Glomerular endothelial cell (primary cell): ENCODE data around the gene ASPHD1. TPM values are rescaled to one million over a fixed set of nuclear protein-coding genes. Genes with fewer than 3 reads are reported as not detected.
"Not testable (repeated sequence)": the region's sequence is repeated elsewhere in the genome, so short reads cannot be mapped to it uniquely, and the experiment has no call there.

Experiments used
- DNase-seq: peaks from one replicate; pipeline ENCODE4 v3.0.0-alpha.2; 2011; ENCODE audit warnings: low read depth, low spot score; ENCODE audit errors: extremely low read depth
- total RNA-seq: library from RNA; depleted of rRNA; stranded (reverse); fragments of >200 nt; gene quantifications from 2 replicates; pipeline ENCODE4 v1.2.3, GENCODE V29; 2015

ASPHD1 gene
- total RNA-seq, 1 donor from 2014 or later, result 4.4 TPM

DNA sequence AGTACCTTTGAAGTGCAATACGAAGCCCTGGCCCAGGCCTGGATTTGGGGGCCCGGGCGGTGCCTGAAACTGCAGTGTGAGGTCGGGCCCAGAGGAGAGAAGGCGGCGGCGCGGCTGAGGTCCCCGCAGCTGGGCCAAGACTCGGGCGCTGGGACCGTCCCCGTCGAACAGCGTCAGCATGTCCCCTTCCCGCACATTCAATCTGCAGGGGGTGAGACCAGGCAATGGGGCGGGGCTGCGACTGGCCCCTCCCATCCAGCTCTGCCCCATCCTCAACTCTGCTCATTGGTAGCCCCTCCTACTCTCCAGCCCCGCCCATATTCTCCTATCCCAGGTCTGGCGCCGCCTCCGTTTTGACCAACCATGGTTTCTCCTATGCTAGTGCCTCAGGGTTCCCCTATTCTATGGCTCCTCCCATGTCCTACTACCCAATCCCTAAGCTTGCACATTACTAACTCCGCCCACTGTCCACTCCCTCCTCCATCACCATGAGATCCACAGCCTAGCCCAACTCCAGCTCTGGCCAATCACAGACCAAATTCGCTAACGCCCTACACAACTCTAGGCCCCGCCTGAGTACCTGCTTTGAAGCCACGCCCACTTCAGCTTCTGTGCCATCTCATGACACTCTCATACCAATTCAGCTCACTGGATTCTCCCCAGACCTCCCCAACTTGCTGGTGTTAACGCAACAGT lies 22.9 kb upstream of the ASPHD1 start:
- no peak for DNase-seq

- no peak for DNase-seq
Measured at GRCh38 chr16:29878172-29878571, 22.1 kb upstream of the ASPHD1 start.

DNA sequence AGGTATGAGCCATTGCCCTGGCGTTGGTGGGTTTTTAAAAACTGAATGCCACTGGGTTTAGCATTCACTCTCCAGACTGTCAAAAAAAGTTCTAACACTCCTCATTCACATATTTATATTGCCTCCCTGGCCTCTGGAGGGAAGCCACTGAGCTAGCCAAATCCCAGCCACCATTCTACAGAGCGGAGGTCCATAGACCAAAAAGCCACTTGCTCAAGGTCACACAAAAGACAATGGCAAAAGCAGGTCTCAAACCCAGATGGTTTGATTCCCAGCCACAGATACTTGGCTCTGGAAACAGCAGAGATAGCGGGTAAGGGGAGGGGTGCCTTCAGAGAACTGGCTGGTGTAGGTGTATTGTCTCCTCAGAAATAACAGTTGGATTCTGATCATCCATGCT lies 19.2 kb upstream of the ASPHD1 start:
- no peak for DNase-seq

GRCh38 chr16:29883987-29884386 lies 16.3 kb upstream of the ASPHD1 start:
- DNase-seq, result no peak

DNA sequence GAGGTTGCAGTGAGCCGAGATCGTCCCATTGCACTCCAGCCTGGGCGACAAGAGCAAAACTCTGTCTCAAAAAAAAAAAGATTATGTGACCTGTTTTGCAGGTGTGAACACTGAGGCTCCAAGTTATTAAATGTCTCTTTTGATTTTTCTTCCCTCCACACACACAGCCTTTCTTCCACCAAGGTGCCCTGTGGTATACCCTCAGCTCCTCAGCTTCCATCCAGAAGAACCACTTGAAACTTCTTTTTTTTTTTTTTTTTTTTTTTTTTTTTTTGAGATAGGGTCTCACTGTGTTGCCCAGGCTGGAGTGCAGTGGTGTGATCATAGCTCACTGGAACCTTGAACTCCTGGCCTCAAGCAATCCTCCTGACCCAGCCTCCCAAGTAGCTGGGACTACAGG lies 10.9 kb upstream of the ASPHD1 start:
- not testable (repeated sequence) for DNase-seq

DNA sequence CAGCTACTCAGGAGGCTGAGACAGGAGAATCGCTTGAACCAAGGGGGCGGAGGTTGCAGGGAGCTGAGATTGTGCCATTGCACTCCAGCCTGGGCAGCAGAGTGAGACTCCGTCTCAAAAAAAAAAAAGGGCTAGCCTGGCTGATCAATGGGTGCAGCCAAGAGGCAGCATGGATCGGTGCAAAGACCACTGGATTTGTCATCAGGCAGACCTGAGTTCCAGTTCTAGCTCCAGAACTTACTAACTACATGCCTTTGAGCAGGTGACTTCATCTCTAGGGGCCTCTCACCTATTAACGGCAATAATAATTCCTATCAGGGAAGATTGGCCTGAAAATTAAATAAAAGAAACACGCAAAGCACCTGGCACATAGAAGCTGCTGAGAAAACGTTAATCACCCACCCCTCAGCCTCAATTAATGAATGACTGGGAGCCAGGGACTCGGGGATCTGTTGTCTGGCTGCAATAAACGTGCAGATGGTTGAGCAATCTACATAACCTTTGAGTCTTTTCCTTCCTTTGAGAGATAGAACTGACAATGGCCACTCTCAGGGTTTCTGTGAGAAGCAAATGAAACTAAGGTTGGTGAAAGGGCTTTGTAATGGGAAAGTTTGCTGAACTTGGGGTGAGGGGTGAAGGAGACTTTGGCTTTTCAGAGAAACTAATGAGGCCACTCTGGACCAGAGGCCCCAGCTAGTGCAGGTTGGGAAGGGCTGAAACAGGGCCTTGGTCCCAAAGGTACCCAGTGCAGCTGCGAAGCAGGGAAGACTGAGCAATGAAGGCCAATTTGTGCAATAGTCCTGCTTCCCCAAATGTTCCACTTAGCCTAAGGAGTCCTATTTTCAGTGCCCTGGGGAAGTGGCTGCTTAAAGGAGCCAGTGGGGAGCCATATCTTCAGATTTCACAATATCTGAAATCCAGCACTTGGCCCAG lies 8.5 kb upstream of the ASPHD1 start:
- no peak for DNase-seq

- DNase-seq, result no peak
Measured at GRCh38 chr16:29892458-29892813, 7.9 kb upstream of the ASPHD1 start.

DNA sequence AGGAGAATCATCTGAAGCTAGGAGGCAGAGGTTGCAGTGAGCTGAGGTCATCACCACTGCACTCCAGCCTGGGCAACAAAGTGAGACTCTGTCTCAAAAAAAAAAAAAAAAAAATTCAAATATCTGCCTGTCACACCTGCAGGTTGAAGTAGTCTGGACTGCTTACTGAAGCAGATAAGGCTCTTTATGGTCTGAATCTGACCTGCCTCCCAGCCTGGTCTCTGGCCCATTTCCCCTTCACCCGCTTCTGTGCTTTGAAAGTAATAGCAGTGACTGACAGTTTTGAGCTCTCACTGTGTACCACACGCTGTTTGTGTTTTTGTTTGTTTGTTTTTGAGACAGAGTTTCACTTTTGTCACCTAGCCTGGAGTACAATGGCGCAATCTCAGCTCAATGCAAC lies 6.7 kb upstream of the ASPHD1 start:
- no peak for DNase-seq

- no peak for DNase-seq
Measured at GRCh38 chr16:29894352-29894751, 5.9 kb upstream of the ASPHD1 start.

DNA sequence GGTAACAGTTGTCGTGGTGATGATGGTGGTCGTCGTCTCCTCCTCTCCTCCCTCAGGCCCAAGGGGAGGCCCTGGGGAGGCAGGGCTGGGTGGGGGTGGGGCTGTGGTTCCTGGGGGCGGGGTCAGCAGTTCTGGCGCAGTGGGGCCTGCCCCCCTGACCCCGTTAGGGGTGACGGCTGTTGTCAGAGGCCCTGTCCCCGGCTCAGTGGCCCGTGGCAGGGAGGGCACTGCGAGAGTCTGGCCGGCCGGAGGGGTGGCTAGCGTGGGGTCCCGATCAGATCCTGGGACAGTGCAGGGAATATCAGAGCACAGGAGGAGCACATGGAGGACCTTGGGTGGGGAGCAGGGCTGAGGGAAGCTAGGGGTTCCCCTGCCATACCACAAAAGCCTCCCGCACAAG lies 3.4 kb upstream of the ASPHD1 start:
- DNase-seq, result no peak

DNA sequence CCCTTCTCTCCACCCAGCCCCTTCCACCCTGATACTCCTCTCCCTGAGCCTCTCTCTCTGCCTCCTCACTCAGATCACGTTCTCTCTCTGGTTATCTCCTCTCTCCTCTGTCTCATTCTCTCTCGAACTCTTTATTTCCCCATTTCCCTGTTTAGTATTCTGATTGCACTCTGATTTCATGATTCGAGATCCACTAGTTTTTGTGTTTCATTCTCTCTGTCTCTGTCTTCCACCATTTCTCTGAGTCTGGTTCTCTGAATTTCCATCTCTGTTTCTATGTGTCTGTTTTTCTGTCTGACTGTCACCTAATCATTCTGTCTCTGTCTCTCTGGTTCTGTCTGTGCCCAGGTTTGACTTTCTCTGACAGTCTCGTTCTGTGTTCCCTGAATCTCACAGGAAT lies 3.0 kb upstream of the ASPHD1 start:
- no peak for DNase-seq

DNA sequence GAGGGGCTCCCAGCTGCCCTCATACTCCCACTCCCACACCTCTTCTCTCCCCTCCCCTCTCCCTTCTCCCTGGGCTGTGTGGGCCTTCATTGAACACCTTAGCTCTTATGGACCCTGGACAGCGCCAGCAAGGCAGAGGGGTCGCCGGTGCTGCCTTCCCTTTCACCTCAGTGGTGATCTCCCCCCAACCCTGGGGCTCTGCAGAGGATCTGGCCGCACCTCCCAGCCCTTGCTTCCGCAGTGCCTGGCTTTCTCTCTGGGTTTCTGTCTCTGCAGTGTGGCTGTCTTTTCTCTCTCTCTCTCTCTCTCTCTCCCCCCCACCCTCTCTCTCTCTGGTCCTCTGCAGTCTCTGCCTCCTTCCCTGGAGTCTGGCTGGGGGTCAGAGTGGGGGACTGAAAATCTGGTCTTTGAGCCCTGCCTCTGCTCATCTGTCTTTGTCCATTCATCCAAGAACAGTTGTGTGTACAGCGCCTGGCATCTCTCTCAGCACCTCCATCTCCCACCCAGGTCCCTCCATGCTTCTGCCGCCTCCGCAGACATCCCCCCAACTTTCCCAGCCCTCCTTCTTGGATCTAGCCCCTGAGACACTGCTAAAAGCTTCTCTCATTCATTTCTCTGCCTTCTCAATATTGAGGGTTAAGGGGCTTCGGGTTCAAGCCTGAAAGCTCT lies 2.0 kb upstream of the ASPHD1 start:
- no peak for DNase-seq

DNA sequence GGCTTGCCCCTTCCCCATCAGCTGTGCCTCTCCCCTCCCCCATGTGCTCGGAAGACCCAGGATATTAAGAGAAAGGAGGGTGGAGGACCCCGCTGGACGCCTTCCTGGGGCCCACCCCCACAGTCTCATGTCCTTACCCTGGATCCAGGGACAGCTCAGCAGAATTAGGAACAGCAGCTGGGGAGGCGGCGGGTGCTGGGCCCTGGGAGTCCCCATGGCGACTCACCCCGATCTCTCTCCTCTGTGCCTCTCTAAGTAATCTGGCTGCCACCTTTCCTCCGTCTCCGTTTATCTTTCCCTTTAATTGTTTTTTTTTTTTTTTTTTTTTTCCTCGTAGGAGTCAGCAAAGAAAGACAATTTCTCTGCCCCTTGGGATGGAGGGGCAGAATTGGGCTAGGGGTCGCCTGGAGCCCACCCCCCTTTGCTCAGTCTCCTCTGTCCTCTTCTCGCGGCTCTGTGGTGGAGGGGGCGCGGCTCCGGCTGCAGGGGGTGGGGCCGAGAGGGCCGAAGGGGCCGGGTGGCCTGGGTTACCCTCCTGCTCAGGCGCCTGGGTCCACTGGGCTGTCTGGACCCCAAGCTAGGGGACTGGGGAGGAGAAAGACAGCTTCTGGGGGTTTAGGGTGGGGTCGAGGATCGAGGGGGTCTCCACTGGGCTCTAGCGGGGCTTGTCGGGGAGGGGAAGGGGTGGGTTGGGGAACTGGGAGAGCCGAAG lies 1.3 kb upstream of the ASPHD1 start:
- DNase-seq, result no peak

DNA sequence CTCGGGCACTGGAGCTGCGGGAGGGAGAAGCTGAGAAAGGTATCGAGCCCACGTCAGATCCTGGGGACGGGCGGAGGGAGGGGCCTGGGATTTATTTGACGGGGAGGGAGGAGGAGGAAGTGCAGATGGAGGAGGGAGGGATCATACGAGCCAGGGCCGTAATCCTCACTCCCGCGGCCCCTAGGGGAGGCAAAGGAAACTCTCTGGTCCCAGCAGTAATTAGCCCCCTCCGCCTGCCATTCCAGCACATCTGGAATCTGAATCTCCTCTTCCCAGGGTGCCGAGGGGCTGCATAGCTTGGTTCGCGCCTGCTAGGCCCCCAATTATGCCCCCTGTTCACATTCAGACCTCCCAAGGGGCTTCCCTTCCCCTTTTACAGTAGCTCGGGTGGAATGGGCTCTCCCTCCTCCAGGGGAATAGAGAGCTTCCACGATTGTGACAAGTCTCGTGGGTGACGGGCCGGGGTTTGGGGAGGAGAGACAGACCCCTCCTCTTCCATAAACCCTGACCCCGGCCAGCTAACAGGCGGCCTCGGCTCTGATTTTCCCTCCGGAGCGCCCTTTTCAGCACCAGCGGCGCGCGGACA lies 679 bp upstream of the ASPHD1 start, which contains the start of gene SEZ6L2:
SEZ6L2 (minus strand) TSS at position 35 of the 586 bp plus-strand sequence. CDS start 531 bp downstream, outside the sequence.
- no peak for DNase-seq

DNA sequence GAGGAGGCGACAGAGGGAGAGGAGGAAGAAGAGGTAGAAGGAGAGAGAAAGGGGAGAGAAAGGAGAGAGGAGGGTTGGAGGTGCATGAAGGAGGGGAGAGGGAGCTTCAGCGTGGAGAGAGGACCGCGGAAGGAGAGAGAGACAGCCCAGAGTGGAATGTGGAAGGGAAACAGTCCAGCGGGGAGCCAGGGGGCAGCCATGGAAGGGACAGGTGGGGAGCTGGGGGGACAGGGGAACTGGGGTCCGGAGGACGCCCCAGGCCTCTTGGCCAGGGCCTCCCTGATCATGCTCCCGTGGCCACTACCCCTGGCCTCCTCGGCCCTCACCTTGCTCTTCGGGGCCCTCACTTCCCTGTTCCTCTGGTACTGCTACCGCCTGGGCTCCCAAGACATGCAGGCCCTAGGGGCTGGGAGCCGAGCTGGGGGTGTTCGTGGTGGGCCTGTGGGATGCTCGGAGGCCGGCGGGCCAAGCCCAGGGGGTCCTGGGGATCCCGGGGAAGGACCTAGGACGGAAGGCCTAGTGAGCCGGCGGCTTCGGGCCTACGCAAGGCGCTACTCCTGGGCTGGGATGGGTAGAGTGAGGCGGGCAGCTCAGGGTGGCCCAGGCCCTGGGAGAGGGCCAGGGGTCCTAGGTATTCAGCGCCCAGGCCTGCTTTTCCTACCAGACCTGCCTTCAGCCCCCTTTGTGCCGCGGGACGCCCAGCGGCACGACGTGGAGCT lies 759 bp downstream of the ASPHD1 start:
- DNase-seq, result no peak

DNA sequence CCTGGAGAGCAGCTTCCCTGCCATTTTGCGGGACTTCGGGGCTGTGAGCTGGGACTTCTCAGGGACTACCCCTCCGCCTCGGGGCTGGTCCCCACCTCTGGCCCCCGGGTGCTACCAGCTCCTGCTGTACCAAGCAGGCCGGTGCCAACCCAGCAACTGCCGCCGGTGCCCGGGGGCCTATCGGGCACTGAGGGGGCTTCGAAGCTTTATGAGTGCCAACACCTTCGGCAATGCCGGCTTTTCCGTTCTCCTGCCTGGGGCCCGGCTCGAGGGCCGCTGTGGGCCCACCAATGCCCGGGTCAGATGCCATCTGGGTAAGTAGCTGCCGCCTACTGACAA lies 1.3 kb downstream of the ASPHD1 start:
- DNase-seq, result no peak

- DNase-seq, result no peak
Measured at GRCh38 chr16:29903590-29903989, 3.3 kb downstream of the ASPHD1 start.

DNA sequence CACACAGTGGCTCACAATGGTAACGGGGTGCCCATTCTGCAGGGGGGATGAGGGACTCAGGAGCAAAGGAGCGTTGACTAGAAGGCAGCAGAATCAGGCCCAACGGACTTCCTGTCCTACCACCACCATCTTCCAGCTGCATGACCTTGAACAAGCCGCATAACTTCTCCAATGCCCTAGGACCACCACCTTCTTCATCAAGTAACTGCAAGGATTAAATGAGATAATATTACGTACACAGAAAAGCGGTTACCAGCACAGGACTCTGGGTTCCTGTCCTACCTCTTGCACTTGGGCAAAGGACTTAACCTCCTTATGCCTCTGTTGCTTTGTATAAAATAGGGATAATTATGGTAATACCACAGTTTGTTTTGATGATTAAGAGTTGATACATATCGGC lies 4.7 kb downstream of the ASPHD1 start:
- DNase-seq, result no peak

- no peak for DNase-seq
Measured at GRCh38 chr16:29905668-29906067, 5.4 kb downstream of the ASPHD1 start.
